H9 (cell line): ENCODE results near the gene TRMU. TPM values are rescaled to one million over a fixed set of nuclear protein-coding genes. Genes with fewer than 3 reads are reported as not detected.
A peak's percentile ranks its signal among the peaks of the same experiment; 100 is the strongest.

Experiments used
- DNase-seq: peaks from one replicate; pipeline ENCODE4 v3.0.0-alpha.2; 2017
- H2AFZ ChIP-seq: one replicate; pipeline ENCODE4 v1.6.1; 2013; ENCODE audit warnings: mild to moderate bottlenecking, low read length, control low read depth, moderate library complexity
- H2AK5ac ChIP-seq: 2 replicates; pipeline ENCODE4 v1.6.1; 2013; ENCODE audit warnings: low read length, control low read depth, mixed read lengths; ENCODE audit not compliant: insufficient read length
- H2BK120ac ChIP-seq: one replicate; pipeline ENCODE4 v1.6.1; 2013; ENCODE audit warnings: low read depth, mild to moderate bottlenecking, low read length, control low read depth, inconsistent platforms; ENCODE audit not compliant: poor library complexity, severe bottlenecking
- H2BK12ac ChIP-seq: 2 replicates; pipeline ENCODE4 v1.6.1; 2013; ENCODE audit warnings: low read length, control low read depth, mixed read lengths, low read depth; ENCODE audit not compliant: insufficient read length
- H2BK15ac ChIP-seq: 2 replicates; pipeline ENCODE4 v1.6.1; 2013; ENCODE audit warnings: low read depth, low read length, control low read depth
- H2BK20ac ChIP-seq: one replicate; pipeline ENCODE4 v1.6.1; 2013; ENCODE audit warnings: low read depth, mild to moderate bottlenecking, low read length, control low read depth, inconsistent platforms; ENCODE audit not compliant: poor library complexity, severe bottlenecking
- H2BK5ac ChIP-seq: 2 replicates; pipeline ENCODE4 v1.6.1; 2013; ENCODE audit warnings: low read length, control low read depth, mixed read lengths; ENCODE audit not compliant: insufficient read length
- H3K14ac ChIP-seq: 2 replicates; pipeline ENCODE4 v1.6.1; 2013; ENCODE audit warnings: low read length, control low read depth; ENCODE audit not compliant: insufficient read depth
- H3K18ac ChIP-seq: 2 replicates; pipeline ENCODE4 v1.6.1; 2013; ENCODE audit warnings: low read depth, mild to moderate bottlenecking, mixed read lengths, low read length, control low read depth; ENCODE audit not compliant: insufficient read length
- H3K23ac ChIP-seq: 2 replicates; pipeline ENCODE4 v1.6.1; 2013; ENCODE audit warnings: low read length, control low read depth, mixed read lengths, low read depth; ENCODE audit not compliant: insufficient read length
- H3K23me2 ChIP-seq: 2 replicates; pipeline ENCODE4 v1.6.1; 2013; ENCODE audit warnings: low read depth, mild to moderate bottlenecking, mixed read lengths, low read length, control low read depth; ENCODE audit not compliant: insufficient read length, poor library complexity, severe bottlenecking
- H3K27ac ChIP-seq: 2 replicates; pipeline ENCODE4 v1.5.1; 2013; ENCODE audit warnings: low read length, control low read depth, mixed read lengths, low read depth; ENCODE audit not compliant: insufficient read length
- H3K27me3 ChIP-seq: 2 replicates; pipeline ENCODE4 v1.6.1; 2013; ENCODE audit warnings: low read length, control low read depth, inconsistent platforms; ENCODE audit not compliant: insufficient read depth
- H3K4ac ChIP-seq: 2 replicates; pipeline ENCODE4 v1.6.1; 2013; ENCODE audit warnings: low read depth, mild to moderate bottlenecking, control low read depth, inconsistent platforms, low read length, moderate library complexity
- H3K4me1 ChIP-seq: 2 replicates; pipeline ENCODE4 v1.6.1; 2013; ENCODE audit warnings: low read length, control low read depth, inconsistent platforms; ENCODE audit not compliant: insufficient read depth
- H3K4me2 ChIP-seq: 2 replicates; pipeline ENCODE4 v1.6.1; 2013; ENCODE audit warnings: low read length, control low read depth, mixed read lengths; ENCODE audit not compliant: insufficient read length, insufficient read depth
- H3K56ac ChIP-seq: 2 replicates; pipeline ENCODE4 v1.6.1; 2013; ENCODE audit warnings: low read depth, mild to moderate bottlenecking, mixed read lengths, low read length, control low read depth; ENCODE audit not compliant: insufficient read length
- H3K79me1 ChIP-seq: 2 replicates; pipeline ENCODE4 v1.6.1; 2013; ENCODE audit warnings: low read depth, mild to moderate bottlenecking, moderate library complexity, low read length, control low read depth, inconsistent platforms; ENCODE audit not compliant: insufficient read depth, poor library complexity, severe bottlenecking
- H3K79me2 ChIP-seq: 2 replicates; pipeline ENCODE4 v1.6.1; 2013; ENCODE audit warnings: low read length, control low read depth, inconsistent platforms; ENCODE audit not compliant: insufficient read depth
- H3K9ac ChIP-seq: 2 replicates; pipeline ENCODE4 v1.6.1; 2013; ENCODE audit warnings: low read length, control low read depth, mixed read lengths; ENCODE audit not compliant: insufficient read length; ENCODE audit errors: extremely low read depth
- H3K9me3 ChIP-seq: one replicate; pipeline ENCODE4 v1.6.1; 2013; ENCODE audit warnings: low read depth, low read length, inconsistent platforms; ENCODE audit not compliant: control insufficient read depth
- H3T11ph ChIP-seq: one replicate; pipeline ENCODE4 v1.6.1; 2013; ENCODE audit warnings: mild to moderate bottlenecking, low read length, control low read depth, inconsistent platforms
- H4K20me1 ChIP-seq: one replicate; pipeline ENCODE4 v1.6.1; 2013; ENCODE audit not compliant: control insufficient read depth, insufficient read length, insufficient read depth
- H4K5ac ChIP-seq: 2 replicates; pipeline ENCODE4 v1.6.1; 2013; ENCODE audit warnings: low read depth, mild to moderate bottlenecking, mixed read lengths, low read length, control low read depth; ENCODE audit not compliant: insufficient read length
- H4K8ac ChIP-seq: replicated peaks from 2 replicates; pipeline ENCODE4 v1.6.1; 2013; ENCODE audit warnings: low read length, control low read depth, mixed read lengths, low read depth; ENCODE audit not compliant: insufficient read length
- H4K91ac ChIP-seq: 2 replicates; pipeline ENCODE4 v1.6.1; 2013; ENCODE audit warnings: low read depth, mild to moderate bottlenecking, moderate library complexity, mixed read lengths, low read length, control low read depth; ENCODE audit not compliant: insufficient read length
- H3K27ac Mint-ChIP-seq, 3 experiments: 2 replicates in 2 of 3; 3 replicates in 1 of 3; pipeline ENCODE4 v1.8.0; 2020 to 2021; ENCODE audit warnings: mixed read lengths in 3 of 3, mild to moderate bottlenecking in 1 of 3, moderate library complexity in 1 of 3
- H3K27me3 Mint-ChIP-seq: 2 replicates; pipeline ENCODE4 v1.8.0; 2021; ENCODE audit warnings: low read depth, mild to moderate bottlenecking, moderate library complexity, mixed read lengths
- H3K36me3 Mint-ChIP-seq, 3 experiments: 2 replicates in 2 of 3; 3 replicates in 1 of 3; pipeline ENCODE4 v1.8.0; 2020 to 2021; ENCODE audit warnings: low read depth in 3 of 3, mixed read lengths in 3 of 3; ENCODE audit not compliant: insufficient read depth in 1 of 3
- H3K4me1 Mint-ChIP-seq, 2 experiments: 2 replicates each; pipeline ENCODE4 v1.8.0; 2020; ENCODE audit warnings: mixed read lengths in 2 of 2
- H3K4me3 Mint-ChIP-seq, 2 experiments: 2 replicates in 1 of 2; 3 replicates in 1 of 2; pipeline ENCODE4 v1.8.0; 2020 to 2021; ENCODE audit warnings: mild to moderate bottlenecking in 2 of 2, mixed read lengths in 2 of 2, moderate library complexity in 1 of 2
- H3K9me3 Mint-ChIP-seq, 2 experiments: 2 replicates in 1 of 2; 3 replicates in 1 of 2; pipeline ENCODE4 v1.8.0; 2020; ENCODE audit warnings: mild to moderate bottlenecking in 2 of 2, mixed read lengths in 2 of 2, moderate library complexity in 1 of 2
- WGBS: extraction: QIAGEN DNeasy Blood & Tissue Kit; methylation state at CpG from one replicate; pipeline ENCODE4 v1.1.7; 2013; ENCODE audit warnings: missing lambda C conversion rate, low lambda C conversion rate, mixed read lengths; ENCODE audit not compliant: insufficient read length; ENCODE audit errors: extremely low coverage; 5-methylcytosine and 5-hydroxymethylcytosine counted together
- total RNA-seq: library from RNA; stranded (reverse); gene quantifications from 2 replicates; pipeline ENCODE4 v1.2.1, GENCODE V29; 2021
- TF ChIP-seq, protein P1 (sequence below): fragments of 200-600 bp; sonication (generic); conservative IDR thresholded peaks from 3 replicates; pipeline ENCODE4 v1.8.0; 2021; ENCODE audit warnings: antibody characterized with exemption, mild to moderate bottlenecking

The TRMU gene
- total RNA-seq, 1 experiment from 2014 or later, result 86.3 TPM

DNA sequence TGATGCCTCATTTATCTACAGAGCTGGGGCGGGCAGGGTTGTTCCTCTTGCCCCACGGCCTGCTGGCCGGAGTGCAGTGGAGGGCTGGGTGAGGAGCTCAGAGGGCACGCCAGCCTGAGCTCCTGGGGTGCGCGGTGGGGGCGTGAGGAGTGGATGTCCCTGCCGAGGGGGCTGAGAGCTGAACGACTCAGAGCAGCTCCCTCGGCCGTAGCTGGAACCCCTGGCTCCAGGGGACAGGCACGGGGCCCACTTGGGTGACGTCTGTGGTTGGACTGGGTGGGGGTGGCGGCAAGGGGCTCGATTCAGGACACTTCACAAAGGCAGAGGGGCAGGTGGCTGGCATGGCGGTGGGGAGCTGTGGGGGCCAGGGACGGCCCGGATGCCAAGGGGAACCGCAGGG, 62.4 kb downstream of the TRMU start:
- Histone ChIP-seq H2AFZ (no peak overlapping the region), H3K27me3 (no peaks in the 10 kb centered on the region), H3K27ac (no peak overlapping the region), H4K5ac (no peak overlapping the region), H3T11ph (no peak overlapping the region), H3K9me3 (no peaks in the 10 kb centered on the region), H4K20me1 (no peaks in the 10 kb centered on the region), H3K23me2 (no peaks in the 10 kb centered on the region), H3K79me2 (no peaks in the 10 kb centered on the region), H2BK15ac (no peak overlapping the region), H3K14ac (no peak overlapping the region), H2BK5ac (no peak overlapping the region), H4K8ac (no peak overlapping the region), H3K4me1 (no peaks in the 10 kb centered on the region), H3K23ac (no peak overlapping the region), H2AK5ac (no peak overlapping the region), H3K18ac (no peak overlapping the region), H3K4me2 (no peak overlapping the region), H2BK12ac (no peak overlapping the region), H3K79me1 (no peaks in the 10 kb centered on the region), H2BK20ac (no peak overlapping the region), H3K9ac (no peak overlapping the region), H3K4ac (no peak overlapping the region), H2BK120ac (no peak overlapping the region), H3K56ac (no peak overlapping the region), H4K91ac (no peak overlapping the region)
- Mint-ChIP-seq H3K9me3 (no peaks in the 10 kb centered on the region), H3K27me3 (no peaks in the 10 kb centered on the region), H3K4me1 (no peaks in the 10 kb centered on the region), H3K4me3 (no peak overlapping the region), H3K27ac (peak overlapping the region in 1 of 3 experiments; percentile 95; a peak in 1 of 7 replicates), H3K36me3 (peaks cover 1 to 12% (median 9%) of the 10 kb centered on the region in 3 experiments; a peak in 4 of 7 replicates)
- no peak for DNase-seq
- WGBS, result no CpG with 5 or more reads among the region's 19 CpGs
- TF ChIP-seq, protein P1, sequence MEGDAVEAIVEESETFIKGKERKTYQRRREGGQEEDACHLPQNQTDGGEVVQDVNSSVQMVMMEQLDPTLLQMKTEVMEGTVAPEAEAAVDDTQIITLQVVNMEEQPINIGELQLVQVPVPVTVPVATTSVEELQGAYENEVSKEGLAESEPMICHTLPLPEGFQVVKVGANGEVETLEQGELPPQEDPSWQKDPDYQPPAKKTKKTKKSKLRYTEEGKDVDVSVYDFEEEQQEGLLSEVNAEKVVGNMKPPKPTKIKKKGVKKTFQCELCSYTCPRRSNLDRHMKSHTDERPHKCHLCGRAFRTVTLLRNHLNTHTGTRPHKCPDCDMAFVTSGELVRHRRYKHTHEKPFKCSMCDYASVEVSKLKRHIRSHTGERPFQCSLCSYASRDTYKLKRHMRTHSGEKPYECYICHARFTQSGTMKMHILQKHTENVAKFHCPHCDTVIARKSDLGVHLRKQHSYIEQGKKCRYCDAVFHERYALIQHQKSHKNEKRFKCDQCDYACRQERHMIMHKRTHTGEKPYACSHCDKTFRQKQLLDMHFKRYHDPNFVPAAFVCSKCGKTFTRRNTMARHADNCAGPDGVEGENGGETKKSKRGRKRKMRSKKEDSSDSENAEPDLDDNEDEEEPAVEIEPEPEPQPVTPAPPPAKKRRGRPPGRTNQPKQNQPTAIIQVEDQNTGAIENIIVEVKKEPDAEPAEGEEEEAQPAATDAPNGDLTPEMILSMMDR, result no peak
